LoVo (cell line): ENCODE data around the gene CDT1.

Experiments
- DNase-seq: peaks from one replicate; pipeline ENCODE4 v3.0.0-alpha.2; 2016; ENCODE audit warnings: low spot score

The CDT1 gene

GRCh38 chr16:88856122-88856827, 52.7 kb downstream of the CDT1 start:
- DNase-seq: no peak

DNA sequence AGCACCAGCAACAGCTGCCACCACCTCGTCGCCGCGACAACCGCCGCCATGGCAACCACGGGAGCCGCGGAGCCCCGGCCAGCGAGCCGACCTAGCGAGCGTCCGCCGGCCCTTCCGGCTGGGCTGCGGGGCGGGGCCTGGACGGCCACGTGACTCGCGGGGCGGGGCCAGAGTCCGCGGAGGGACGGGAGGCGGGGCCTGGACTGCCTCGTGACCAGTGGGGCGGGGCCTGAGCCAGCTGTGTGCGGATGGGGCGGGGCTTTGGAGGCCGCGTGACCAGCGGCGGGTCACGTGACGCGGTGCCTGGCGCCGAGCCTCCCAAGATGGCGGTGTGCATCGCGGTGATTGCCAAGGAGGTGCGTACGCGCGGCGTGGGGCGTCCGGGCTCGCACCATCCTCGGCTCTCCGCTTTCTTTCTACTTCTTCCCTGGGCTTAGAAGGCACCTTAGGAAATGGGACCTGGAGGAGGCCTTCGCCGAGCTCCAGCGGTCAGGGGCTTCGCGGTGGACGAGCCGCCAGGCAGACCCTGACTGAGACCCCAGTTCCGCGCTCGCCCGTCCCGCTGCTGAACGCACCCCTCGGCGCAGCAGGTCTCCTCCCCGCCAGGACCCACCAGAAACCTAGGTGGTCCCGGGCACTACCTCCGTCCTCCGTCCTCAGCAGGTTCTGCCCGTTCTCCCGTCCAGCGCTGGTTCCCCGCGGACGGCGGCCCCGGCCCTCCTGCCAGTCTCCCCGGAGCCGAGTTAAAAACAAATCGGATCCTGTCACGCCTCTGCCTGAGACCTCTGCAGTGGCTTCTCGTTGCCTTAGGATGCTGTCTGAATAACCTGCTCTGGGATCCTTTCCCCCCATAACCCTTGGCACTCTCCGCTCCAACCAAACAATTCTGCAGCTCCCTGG, 53.5 kb downstream of the CDT1 start, which contains the start of the genes GALNS and TRAPPC2L:
TSS of gene GALNS (minus strand) at position 120 of the 900 bp plus-strand sequence. CDS start at position 50, 70 bp downstream.
TSS of gene TRAPPC2L (plus strand) at position 300 of the 900 bp plus-strand sequence. CDS start at position 324, 24 bp downstream.
- peak; percentile 99 for DNase-seq

- peak; percentile 65 for DNase-seq
Observed at GRCh38 chr16:88857728-88858339, 54.2 kb downstream of the CDT1 start.
